HG02763 (cell line): ENCODE results near the gene PRKD2.

Experiments used
- ATAC-seq: cut with Tn5 transposase; IDR thresholded peaks from one replicate; pipeline ENCODE4 v1.9.1; 2021; ENCODE audit warnings: mild to moderate bottlenecking, moderate library complexity; ENCODE audit not compliant: unreplicated experiment

PRKD2 gene

GRCh38 chr19:46665072-46665471 is 51.8 kb downstream of the PRKD2 start:
- no peak for ATAC-seq

GRCh38 chr19:46661735-46662592 is 55.0 kb downstream of the PRKD2 start:
- ATAC-seq: no peak

- ATAC-seq: peak; percentile 89
Measured at GRCh38 chr19:46661020-46661731, 55.7 kb downstream of the PRKD2 start, which contains the start of gene DACT3. Gene DACT3 (minus strand): TSS chr19:46661182. CDS start chr19:46661064, 118 bp downstream.

- peak; percentile 3 for ATAC-seq
Measured at GRCh38 chr19:46660551-46661019, 56.3 kb downstream of the PRKD2 start.

GRCh38 chr19:46660008-46660517 is 56.9 kb downstream of the PRKD2 start:
- no peak for ATAC-seq

GRCh38 chr19:46659151-46660007 is 57.5 kb downstream of the PRKD2 start:
- no peak for ATAC-seq

GRCh38 chr19:46656541-46656940 is 60.4 kb downstream of the PRKD2 start:
- no peak for ATAC-seq

GRCh38 chr19:46654621-46655152 is 62.2 kb downstream of the PRKD2 start:
- ATAC-seq: no peak

GRCh38 chr19:46650445-46650844 is 66.5 kb downstream of the PRKD2 start:
- no peak for ATAC-seq

GRCh38 chr19:46648961-46649960 is 67.7 kb downstream of the PRKD2 start:
- ATAC-seq: no peak

GRCh38 chr19:46648060-46648960 is 68.6 kb downstream of the PRKD2 start:
- no peak for ATAC-seq

GRCh38 chr19:46646402-46646801 is 70.5 kb downstream of the PRKD2 start:
- no peak for ATAC-seq

- ATAC-seq: no peak
Measured at GRCh38 chr19:46644720-46645119, 72.2 kb downstream of the PRKD2 start.

GRCh38 chr19:46640656-46641055 is 76.3 kb downstream of the PRKD2 start:
- no peak for ATAC-seq

GRCh38 chr19:46639358-46640182 is 77.3 kb downstream of the PRKD2 start:
- no peak for ATAC-seq

- no peak for ATAC-seq
Measured at GRCh38 chr19:46637224-46637623, 79.7 kb downstream of the PRKD2 start.
